ENCODE results near the gene TFR2. TPM values are rescaled to one million over a fixed set of nuclear protein-coding genes. Genes with fewer than 3 reads are reported as not detected.

The TFR2 gene
- total RNA-seq, 1 donor from 2014 or later = 0.29 TPM

DNA sequence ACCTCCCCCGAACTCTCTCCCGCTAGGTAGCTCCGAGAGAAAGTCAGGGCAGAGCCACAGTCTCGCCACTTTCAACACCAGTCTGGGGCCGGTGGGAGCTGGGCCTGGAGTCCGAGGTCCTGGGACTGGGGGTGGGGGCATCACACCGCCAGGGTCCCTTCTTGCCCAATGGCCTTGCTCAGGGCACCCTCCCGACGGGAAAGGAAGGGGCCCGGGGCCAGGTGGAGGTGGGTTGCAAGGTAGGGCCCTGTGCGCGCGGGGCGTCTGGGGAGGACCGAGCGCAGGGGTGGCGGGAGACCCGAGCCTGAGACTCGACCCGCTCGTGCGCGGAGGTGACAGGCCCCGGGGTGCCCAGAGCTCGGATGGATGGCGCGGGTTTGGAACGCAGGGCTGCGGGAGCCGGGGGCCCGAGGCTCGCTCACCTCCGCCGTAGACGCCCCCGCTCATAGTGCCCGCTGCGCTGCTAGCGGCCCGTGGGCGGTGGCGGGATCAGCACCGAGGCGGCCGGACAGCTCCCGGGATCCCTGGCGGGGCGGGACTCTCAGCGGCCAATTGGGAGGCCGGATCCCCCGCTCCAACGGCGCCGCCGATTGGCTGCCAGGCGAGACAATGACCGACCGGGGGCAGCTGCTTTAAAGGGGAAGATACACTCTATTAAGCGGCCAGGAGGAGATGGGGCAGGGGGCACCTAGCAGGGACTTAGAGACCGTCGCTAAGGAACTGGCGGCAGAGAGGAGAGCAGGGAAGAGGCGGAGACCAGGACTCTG, 14.7 kb upstream of the TFR2 start, which contains the start of gene ACTL6B:
TSS of gene ACTL6B (minus strand) at position 541 of the 767 bp plus-strand sequence. CDS start at position 447, 94 bp downstream.
- no peak for DNase-seq (ENCODE audit: extremely low read depth, low read depth, low spot score)

DNA sequence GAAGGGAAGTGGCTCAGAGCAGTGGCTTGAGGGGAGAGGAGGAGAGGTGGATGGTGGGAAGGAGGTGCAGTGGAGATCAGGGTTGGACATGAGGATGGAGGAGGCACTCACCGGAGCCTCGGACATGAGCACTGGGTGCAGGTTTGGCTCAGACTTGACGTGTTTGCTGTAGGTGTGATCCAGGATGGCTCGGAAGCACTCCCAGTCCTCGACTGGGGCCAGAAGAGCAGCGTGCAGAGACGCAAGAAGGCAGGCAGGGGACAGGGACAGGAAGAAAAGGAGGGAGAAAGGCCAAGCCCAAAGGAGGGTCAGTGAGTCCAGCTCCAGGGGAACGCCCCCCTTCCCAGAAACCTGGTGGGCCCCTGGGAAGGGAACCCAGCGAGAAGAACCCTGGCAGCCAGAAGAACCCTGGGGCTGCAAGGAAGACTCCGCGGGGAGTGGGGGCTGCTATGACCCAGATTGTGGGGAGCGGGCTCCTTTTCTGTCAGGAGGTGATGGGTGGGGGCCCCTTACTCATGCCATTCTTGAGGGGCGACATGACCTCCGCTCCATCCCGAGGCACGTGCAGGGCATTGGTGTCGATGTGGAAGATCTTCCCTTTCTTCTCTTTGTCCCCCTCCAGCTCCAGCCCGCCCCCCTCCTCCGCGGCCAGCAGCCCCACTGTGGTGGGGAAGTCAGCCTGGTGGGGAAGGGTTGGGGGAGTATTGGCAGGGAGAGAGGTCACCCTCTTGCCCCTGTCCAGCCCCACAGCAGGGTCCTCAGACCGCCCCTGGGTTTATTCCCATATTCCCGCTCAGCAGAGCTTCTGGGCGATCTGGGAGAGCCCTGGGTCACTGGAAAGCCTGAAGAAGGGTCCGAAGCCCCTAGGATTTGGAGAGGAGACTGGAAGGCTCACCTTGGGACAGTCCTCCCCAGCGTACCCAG, 13.8 kb upstream of the TFR2 start:
- no peak for DNase-seq (ENCODE audit: extremely low read depth, low read depth, low spot score)

DNA sequence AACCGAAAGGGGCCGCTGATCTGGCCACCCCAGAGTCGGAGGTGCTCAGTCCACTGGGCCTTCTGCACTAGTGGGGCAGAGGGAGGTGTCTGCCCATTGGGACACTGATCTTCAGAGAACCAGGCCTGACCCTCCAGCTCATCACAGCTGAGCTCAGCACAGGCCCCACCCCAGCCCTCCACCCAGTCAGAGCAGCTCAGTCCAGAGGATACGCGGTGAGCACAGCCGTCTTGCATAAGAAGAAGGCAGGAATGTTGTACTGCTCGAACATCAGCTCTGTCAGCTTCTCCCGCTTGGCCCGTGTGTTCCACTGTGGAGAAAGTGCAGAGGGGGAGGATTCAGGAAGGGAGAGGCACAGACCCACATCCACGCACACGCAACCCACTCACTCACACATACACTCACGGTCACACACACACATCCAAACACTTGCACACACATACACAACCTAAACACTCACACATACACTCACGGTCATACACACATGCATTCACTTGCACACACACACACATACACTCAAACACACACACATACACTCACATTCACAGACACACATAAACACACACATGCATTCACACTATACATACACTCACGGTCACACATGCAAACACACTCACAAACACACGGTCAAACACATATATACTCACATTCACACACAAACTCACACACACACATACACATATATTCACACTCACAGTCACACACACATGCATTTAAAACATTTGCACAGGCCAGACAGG, 8.6 kb upstream of the TFR2 start:
- no peak for DNase-seq (ENCODE audit: extremely low read depth, low read depth, low spot score)

DNA sequence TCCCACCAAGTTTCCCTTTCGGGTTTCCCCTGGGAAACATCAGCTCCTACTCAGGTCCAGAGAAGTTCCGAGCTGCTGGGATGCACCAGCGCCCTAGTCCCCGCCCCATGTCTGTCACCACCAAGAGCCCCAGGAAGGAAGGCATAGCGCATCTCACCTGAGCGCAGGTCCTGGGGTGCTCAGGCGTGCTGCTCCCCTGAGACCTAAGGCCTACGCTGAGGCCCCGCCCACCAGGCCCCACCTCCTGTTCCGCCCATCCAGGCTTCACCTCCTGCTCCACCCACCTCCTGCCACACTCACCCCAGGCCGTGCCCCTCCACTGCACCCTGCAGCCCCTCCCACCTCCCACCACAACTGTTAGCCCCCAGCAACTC, 1.2 kb upstream of the TFR2 start:
- DNase-seq (ENCODE audit: extremely low read depth, low read depth, low spot score) = no peak

DNA sequence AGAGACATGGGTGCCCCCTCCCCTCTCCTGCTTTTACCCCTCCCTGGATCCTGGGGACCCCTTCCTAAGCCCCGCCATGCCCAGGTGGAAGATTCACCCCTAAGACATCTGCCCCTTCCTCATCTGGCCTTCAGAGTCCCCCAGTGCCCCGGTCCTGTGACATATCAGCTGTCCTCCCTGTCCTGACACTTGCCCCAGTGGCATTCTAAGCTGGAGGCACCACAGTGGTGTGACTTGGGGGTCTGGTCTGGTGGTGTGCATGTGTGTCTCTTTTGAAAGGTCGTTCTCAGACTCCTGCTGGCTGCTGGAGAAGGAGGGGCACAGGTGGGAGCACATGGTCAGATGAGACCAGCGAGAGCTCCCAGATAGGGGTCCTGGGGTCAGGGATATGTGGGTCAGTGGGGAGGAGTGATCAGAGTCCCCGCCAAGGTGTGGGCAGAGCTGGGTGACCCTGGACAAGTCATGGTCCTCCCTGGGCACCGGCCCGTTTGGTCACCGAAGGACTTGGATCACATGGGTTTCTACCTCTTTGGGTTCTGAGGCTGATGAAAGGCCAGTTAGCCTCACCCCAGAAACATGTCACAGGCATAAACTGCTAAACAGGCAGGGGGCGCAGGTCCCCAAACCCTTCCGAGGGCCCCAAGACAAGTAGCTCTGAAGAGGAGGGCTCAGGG, 645 bp upstream of the TFR2 start:
- DNase-seq (ENCODE audit: extremely low read depth, low read depth, low spot score) = no peak

DNA sequence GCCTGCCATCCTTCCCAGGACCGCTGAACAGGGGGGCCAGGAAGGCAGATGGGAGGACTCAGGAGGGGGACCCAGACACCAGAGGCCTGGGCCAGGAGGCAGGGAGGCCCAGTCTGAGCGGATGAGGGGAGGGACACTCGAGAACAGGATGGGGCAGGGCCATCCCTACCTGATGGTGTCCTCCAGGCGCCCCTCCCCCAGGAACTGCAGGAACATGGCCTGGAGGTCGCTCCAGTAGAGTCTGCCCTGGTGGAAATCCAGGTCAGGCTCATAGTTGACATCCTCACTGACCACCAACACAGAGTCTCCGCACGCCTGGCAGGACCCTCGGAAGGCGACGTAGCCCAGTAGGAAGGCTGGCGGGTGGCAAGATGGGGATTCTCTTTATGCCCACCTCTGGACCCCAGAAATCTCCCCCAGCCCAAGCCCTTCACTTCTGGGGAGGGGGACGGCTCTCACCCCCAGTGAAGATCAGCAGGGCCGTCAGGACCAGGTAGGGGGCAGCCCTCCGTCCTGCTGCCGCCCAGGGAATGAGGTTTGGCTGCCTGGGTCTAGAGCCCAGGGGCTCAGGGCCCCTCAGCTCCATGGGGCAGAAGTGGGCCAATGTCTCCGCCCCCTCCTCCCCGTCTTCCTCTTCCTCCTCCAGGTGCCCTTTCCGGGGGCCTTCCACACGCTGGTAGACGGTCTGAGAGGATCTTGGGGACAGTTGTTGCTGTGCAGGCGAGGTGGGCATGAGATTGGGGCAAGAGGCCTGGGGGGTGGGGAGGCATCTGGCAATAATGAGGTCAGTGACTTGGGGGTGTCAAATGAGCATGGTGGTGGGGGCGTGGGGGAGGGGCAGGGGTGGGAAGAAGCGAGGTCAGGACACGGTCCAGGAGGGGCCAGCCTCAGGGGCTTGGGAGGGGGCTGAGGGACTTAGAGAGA, 573 bp downstream of the TFR2 start:
- DNase-seq (ENCODE audit: extremely low read depth, low read depth, low spot score) = no peak

DNA sequence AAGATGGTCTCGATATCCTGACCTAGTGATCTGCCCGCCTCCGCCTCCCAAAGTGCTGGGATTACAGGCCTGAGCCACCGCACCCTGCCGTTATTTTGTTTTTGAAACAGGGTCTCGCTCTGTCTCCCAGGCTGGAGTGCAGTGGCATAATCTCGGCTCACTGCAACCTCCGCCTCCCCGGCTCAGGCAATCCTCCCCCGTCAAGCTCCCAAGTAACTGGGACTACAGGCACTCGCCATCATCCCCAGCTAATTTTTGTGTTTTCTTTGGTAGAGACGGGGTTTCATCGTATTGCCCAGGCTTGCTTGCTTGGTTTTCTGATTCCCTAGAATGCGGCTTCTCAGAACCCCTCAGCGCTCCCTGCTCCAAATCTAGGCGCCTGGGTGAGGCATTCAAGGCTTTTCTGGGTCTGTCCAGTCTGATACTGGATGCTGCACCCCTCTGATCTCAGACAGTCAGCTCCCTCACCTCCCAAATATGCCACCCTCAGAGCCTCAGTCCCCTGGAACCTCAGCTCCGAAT, 1.3 kb downstream of the TFR2 start:
- no peak for DNase-seq (ENCODE audit: extremely low read depth, low read depth, low spot score)

DNA sequence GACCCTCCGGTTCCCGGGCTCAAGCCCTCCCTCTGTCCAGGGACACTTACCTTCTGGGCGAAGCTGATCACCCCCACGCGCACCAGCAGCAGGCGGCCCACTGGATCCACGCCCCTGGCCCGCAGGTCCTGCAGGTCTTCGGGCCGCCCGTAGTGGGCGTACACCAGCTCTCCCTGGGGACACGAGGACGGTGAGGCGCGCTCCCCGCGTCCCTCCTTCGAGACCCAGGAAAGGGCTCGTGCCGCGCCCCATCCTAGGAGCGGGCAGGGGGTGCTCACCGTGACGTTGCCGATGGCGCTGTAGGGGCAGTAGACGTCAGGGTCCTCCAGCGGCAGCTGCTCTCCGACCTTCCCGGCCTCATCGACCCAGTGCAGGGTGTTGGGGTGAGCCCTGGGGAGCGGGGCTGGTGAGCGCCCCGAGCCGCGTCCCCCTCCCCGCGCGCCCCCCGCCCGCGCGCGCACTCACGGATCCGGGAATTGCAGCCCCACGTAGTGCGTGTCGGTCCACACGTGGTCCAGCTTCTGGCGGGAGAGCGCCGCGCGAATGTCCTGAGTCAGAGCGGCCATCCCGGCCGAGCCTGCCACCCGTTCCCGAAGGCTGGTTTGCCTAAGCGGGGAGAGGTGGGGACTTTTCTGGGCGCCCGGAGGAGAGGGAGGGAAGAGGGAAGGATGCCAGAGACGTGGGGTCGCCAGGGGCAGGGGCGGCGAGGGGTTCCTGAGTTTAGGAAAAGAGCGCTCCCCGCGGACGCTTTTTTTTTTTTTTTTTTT, 8.2 kb downstream of the TFR2 start:
- no peak for DNase-seq (ENCODE audit: extremely low read depth, low read depth, low spot score)

DNA sequence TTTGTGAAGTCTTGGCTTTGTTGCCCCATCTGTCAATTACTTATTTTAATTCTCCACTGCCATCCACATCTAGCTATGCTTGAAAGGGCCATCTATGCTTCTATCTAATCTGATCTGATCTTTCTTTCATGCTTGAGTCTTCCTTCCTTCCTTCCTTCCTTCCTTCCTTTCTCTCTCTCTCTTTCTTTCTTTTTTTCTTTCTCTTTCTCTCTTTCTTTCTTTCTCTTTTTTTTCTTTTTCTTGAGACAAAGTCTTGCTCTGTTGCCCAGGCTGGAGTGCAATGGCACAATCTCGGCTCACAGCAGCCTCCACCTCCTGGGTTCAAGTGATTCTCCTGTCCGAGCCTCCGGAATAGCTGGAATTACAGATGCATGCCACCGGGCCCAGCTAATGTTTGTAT, 11.3 kb downstream of the TFR2 start:
- DNase-seq (ENCODE audit: extremely low read depth, low read depth, low spot score) = no peak

DNA sequence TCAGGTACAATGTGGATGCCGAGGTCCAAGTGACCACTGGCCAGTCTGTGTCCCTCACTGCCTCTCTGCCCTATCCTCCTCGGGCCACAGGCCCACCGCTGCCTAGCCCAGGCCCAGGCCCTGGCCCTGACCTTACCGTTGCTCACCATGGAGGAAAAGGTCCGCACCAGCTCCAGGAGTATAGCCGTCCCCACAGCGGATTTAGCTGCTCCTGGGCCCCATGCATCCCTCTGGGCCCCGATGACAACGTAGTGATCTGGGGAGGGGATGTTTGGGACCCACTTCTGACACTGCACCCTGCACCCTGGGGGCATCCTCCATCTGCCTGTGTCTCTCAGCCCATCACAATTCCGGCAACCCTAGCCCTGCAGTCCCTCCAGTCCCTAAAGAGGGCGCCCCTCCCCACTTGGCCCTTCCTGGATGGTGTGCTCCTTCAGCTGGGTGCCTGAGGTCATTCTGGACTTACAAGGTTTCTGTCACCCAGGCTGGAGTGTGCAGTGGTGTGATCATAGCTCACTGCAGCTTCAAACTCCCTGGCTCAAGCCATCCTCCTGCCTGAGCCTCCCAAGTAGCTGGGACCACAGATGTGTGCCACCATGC, 12.1 kb downstream of the TFR2 start:
- DNase-seq (ENCODE audit: extremely low read depth, low read depth, low spot score) = no peak

DNA sequence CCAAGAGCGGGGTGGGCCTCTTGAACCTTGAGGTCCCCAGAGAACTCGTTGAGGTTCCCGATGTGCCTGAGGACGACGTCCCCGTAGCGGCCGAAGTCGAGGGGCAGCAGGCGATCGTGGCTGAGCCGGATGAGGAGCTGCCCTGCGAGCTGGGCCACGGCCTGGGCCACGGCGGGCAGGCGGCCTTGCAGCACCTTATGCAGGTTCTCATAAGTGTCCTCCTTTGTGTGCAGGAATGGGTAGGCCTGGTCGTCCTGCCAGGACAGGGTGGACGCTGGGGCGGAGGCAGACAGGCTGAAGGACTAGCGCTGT, 14.2 kb downstream of the TFR2 start:
- DNase-seq (ENCODE audit: extremely low read depth, low read depth, low spot score) = no peak

DNA sequence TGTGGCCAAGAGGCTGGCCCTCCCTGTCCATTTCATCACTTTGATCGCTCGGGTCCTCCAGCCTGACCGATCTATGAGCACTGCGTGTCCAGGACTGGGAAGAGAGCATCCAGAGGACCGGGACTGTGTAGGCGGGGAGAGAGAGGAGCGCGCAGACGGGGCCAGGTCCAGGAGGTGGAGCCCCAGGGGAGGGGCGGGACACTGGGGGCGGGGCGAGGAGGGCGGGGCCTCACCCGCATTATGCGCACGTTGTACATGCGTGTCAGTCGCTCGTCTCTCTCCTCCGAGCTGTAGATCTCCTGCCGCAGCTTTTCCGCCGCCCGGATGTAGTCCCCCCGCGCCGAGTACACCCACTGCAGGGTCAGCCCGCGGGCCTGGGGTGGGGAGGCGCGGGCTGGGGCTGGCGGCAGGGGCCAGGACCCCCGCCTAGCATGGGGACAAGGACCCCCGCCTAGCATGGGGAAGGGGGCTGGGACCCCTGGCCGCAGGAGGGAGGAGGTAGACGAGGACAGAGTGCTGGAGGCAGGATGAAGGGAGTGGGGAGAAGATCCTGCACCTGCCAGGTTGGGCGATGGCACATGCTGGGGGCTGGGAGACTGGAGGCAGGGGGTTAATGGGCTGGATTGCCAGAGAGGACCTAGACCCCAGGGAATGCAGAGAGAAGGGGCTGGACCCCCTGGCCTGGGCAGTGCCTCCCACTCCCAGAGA, 14.7 kb downstream of the TFR2 start:
- DNase-seq (ENCODE audit: extremely low read depth, low read depth, low spot score) = no peak

DNA sequence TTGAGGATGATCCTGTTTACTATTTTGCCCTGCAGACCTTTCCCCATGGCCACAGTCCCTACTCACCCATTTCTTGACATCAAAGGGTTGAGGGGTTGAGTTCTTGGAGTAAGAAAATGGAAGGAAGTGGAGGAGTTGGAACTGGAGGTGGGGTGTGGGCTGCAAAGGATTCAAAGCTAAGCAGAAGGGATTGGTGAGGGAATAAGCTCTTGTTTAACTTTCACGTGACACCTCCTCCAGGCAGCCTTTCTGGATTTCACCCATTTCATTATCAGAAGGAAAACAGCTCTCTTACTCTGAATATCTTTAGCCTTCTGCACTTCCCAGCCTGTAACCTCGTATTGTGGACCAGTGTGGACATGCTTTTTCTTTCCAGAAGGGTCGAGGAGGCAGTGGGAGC, 15.3 kb downstream of the TFR2 start:
- no peak for DNase-seq (ENCODE audit: extremely low read depth, low read depth, low spot score)

DNA sequence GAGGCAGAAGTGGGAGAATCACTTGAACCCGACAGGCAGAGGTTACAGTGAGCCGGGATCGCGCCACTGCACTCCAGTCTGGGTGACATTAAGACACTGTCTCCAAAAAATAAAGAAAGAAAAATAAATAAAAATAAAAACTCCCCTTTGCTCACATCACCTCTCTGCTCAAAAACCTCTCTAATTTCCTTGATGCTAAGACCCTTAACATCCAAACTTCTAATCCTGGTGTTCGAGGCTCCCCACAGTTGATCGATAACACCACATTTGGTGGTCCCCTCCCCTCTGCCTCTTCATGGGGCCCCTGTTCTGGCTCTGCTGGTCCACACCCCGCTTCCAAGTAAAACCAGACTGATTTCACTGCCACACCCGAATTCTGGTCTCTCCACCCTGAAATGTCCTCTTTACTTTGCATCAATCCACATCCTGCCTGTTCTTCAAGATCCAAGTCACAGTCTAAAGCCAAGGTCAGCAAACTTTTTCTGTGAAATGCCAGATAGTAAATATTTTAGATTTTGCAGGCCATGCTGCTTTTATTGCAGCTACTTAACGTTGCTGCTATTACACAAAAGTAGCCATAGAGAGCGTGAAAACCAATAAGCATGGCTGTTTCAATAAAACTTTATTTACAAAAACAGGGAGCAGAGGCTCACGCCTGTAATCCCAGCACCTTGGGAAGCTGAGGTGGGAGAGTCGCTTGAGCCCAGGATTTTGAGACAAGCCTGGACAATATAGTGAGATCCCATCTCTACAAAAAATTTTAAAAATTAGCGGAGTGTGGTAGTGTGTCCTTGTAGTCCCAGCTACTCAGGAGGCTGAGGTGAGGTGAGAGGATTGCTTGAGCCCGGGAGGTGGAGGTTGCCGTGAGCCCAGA, 17.2 kb downstream of the TFR2 start:
- no peak for DNase-seq (ENCODE audit: extremely low read depth, low read depth, low spot score)

DNA sequence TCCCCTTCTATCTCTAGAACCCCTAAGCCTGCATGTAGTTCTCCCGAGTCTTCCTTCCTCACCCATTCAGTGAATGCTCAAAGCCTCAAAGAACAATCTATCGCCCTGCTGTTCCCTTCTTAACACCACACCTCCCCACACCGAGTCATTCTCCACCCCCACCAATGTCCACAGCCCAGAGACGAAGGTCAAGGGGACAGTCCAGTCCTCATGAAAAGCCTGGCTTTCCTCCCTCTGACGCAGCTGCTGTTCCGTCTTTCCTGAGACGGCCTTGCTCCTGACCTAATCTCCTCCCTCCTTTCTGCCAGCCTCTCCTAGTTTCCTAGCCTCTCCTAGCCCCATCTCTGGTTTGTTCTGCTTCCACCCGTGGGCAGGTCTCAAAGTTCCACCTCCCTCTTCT, 19.8 kb downstream of the TFR2 start:
- DNase-seq (ENCODE audit: extremely low read depth, low read depth, low spot score) = no peak

DNA sequence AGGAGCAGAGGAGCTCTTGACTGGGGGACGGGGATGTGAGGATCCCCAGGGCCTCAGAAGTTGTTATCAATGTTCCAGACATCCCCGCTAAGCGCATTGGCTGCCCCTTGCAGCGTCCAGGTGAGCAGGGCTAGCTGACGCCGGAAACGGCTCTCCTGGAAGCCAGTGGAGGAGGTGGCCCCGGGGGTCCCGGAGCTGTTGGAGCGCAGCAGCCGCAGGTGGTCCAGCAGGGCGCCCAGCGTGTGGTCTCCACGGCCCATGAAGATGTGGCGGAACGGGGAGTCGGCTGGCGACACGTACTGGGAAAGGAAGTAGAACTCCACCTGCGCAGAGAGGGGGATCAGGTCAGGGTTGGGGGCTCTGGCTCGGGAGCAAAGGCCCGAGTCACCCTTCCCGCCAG, 20.5 kb downstream of the TFR2 start:
- no peak for DNase-seq (ENCODE audit: extremely low read depth, low read depth, low spot score)

DNA sequence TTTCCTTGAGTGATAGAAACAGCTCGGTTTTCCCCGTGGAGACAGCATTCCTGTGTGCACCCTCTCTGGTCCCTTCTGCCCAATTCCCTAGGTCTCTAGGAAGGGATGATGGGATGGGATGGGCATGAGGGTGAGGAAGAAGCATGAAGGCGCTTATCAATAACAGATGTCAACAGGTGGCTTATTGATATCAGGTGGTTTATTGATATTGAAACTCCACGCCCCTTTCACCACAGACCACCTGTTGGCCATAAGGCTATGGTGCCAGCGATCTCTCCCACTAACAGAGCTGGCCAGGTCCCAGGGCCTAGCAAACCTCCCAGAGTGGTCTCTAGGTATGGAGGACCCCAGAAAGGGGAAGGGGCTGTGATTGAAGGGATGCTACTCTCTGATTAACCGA, 21.1 kb downstream of the TFR2 start:
- DNase-seq (ENCODE audit: extremely low read depth, low read depth, low spot score) = no peak

Measured in glomerular endothelial cell (primary cell).